ENCODE data around the gene SPEG. TPM values are rescaled to one million over a fixed set of nuclear protein-coding genes. Genes with fewer than 3 reads are reported as not detected.

SPEG gene
- total and polyA plus RNA-seq, 2 donors (not counting 3 experiments of a cell fraction or from before 2014, with no cell fraction given), result 0.84 to 3.5 TPM

DNA sequence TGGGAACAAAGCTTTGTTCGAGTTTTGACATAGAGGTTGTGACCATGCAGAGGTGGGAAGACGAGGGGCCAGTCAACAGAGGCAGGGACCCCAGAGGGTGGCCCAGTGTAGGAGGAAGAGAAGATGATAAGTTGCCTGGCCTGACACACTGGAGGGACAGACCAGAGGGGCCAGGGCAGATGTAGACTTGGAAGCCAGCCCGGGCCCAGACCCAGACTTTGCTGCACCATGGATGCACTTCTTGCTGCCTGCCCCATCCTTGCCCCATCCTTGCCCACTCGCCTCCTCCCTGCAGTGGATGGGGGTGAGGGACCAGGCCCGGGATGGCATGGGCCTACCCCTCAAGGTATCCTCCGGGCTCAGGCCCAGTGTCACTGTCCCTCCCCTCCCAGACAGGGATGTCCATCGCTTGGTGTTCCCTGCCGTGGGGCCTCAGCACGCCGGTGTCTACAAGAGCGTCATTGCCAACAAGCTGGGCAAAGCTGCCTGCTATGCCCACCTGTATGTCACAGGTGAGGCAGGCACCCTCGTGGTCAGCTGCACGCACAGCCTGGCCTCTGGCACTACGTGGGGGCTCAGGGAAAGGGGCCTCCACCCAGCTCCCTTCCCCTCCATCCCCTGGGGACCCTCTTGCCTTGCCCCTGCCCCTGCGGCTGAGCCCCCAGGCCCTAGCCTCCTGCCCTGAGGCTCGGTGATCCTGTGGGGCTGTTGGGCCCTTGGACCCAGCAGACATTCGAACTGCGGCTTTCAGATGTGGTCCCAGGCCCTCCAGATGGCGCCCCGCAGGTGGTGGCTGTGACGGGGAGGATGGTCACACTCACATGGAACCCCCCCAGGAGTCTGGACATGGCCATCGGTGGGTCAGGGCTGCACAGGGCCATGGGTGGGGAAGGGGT is 37.1 kb downstream of the SPEG start:
- Histone ChIP-seq H4K20me1 (replicated peaks; ENCODE audit: control insufficient read depth, extremely low read depth, insufficient read depth, low read length) (no peaks in the 10 kb centered on the region), H3K79me2 (ENCODE audit: control insufficient read depth, insufficient read depth, low read length) (no peaks in the 10 kb centered on the region), H2AFZ (ENCODE audit: low read depth, low read length) (no peak overlapping the region), H3K9ac (replicated peaks; ENCODE audit: extremely low read depth, insufficient read depth, low read length) (no peak overlapping the region), H3K27ac (ENCODE audit: insufficient read depth, low read depth, low read length) (no peak overlapping the region), H3K9me1 (replicated peaks; ENCODE audit: control insufficient read depth, extremely low read depth, insufficient read depth, low read length) (no peaks in the 10 kb centered on the region), H3K36me3 (ENCODE audit: control insufficient read depth in 2 of 2, extremely low read depth in 1 of 2, insufficient read depth in 2 of 2, low read length in 2 of 2) (no peaks in the 10 kb centered on the region), H3K9me3 (replicated peaks; ENCODE audit: control insufficient read depth, insufficient read depth, low read length) (no peaks in the 10 kb centered on the region), H3K27me3 (ENCODE audit: control insufficient read depth in 2 of 2, insufficient read depth in 2 of 2, low read length in 2 of 2) (no peaks in the 10 kb centered on the region), H3K4me3 (replicated peaks in 1 of 3; ENCODE audit: insufficient read depth in 1 of 3, low read depth in 1 of 3, low read length in 3 of 3) (no peak overlapping the region), H3K4me2 (ENCODE audit: insufficient read depth, low read length) (no peak overlapping the region), H3K4me1 (ENCODE audit: control insufficient read depth, extremely low read depth, insufficient read depth, low read length) (no peaks in the 10 kb centered on the region)
- BruUV-seq (replicated peaks), result no TSS peak
- intact Hi-C loops (cut with micrococcal nuclease), result no loop called here
- CTCF ChIA-PET, result interaction anchor here (1.4 to 2.4 kb wide), 4 partner anchors 12 to 69 kb away, joined by 3 to 10 read pairs (median 8); no protein-coding TSS in a partner anchor
- dilution Hi-C loops (cut with MboI; ENCODE audit: extremely low pct_ligation_motif_present, low sequenced_read_pairs), result no loop called here
- no peak for DNase-seq (ENCODE audit: low read depth, low spot score)
- POLR2A ChIA-PET, result no interaction called here
- no peak for FAIRE-seq
- TF ChIP-seq EZH2 (IDR thresholded peaks at IDR 0.05; ENCODE audit: borderline replicate concordance, low read depth, low read length, severe bottlenecking) (no peak), FOS (IDR thresholded peaks at IDR 0.05; ENCODE audit: borderline replicate concordance, insufficient read depth, low read length) (no peak), POLR2A (IDR thresholded peaks at IDR 0.05; ENCODE audit: low read depth, low read length) (no peak), JUN (IDR thresholded peaks at IDR 0.05; ENCODE audit: borderline replicate concordance, insufficient read depth, insufficient read length, low read depth) (no peak), GATA2 (IDR thresholded peaks at IDR 0.05; ENCODE audit: insufficient read depth, insufficient read length, low read depth, low read length) (no peak), MYC (IDR thresholded peaks at IDR 0.05; ENCODE audit: low read depth, low read length) (no peak), POLR2AphosphoS5 (IDR thresholded peaks at IDR 0.05; ENCODE audit: insufficient read depth, low read depth, low read length) (no peak)
- TF ChIP-seq, protein P1, sequence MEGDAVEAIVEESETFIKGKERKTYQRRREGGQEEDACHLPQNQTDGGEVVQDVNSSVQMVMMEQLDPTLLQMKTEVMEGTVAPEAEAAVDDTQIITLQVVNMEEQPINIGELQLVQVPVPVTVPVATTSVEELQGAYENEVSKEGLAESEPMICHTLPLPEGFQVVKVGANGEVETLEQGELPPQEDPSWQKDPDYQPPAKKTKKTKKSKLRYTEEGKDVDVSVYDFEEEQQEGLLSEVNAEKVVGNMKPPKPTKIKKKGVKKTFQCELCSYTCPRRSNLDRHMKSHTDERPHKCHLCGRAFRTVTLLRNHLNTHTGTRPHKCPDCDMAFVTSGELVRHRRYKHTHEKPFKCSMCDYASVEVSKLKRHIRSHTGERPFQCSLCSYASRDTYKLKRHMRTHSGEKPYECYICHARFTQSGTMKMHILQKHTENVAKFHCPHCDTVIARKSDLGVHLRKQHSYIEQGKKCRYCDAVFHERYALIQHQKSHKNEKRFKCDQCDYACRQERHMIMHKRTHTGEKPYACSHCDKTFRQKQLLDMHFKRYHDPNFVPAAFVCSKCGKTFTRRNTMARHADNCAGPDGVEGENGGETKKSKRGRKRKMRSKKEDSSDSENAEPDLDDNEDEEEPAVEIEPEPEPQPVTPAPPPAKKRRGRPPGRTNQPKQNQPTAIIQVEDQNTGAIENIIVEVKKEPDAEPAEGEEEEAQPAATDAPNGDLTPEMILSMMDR (IDR thresholded peaks at IDR 0.05; ENCODE audit: extremely low read depth in 1 of 2, insufficient read depth in 1 of 2, low read depth in 1 of 2, low read length in 2 of 2), result no peak
- TF ChIP-seq, protein P2, sequence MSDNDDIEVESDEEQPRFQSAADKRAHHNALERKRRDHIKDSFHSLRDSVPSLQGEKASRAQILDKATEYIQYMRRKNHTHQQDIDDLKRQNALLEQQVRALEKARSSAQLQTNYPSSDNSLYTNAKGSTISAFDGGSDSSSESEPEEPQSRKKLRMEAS (IDR thresholded peaks at IDR 0.05; ENCODE audit: insufficient read depth, insufficient read length), result no peak
